ENCODE data around the gene EXOG. TPM values are rescaled to one million over a fixed set of nuclear protein-coding genes. Genes with fewer than 3 reads are reported as not detected.
A peak's percentile ranks its signal among the peaks of the same experiment; 100 is the strongest.

EXOG gene
- total RNA-seq, 1 donor from 2014 or later: 27.0 TPM

- ATAC-seq: no peak
- intact Hi-C loops (cut with micrococcal nuclease): no loop called here
Measured at GRCh38 chr3:38534604-38535003, 38.5 kb downstream of the EXOG start.

GRCh38 chr3:38536671-38537070 is 40.5 kb downstream of the EXOG start:
- DNase-seq (no peak), ATAC-seq (no peak)
- intact Hi-C loops (cut with micrococcal nuclease): no loop called here

More at GRCh38 chr3:38534604-38535003, 38.5 kb downstream of the EXOG start:
- DNase-seq: no peak

- DNase-seq: peak; percentile 77
- intact Hi-C loops (cut with micrococcal nuclease): no loop called here
- peak; percentile 35 for ATAC-seq
Measured at GRCh38 chr3:38538773-38539353, 42.7 kb downstream of the EXOG start.

GRCh38 chr3:38541806-38542205 is 45.7 kb downstream of the EXOG start:
- ATAC-seq: peak; percentile 9
- peak; percentile 61 for DNase-seq
- intact Hi-C loops (cut with micrococcal nuclease): no loop called here

GRCh38 chr3:38542401-38543298 is 46.5 kb downstream of the EXOG start:
- ATAC-seq (peak; percentile 9), DNase-seq (no peak)
- intact Hi-C loops (cut with micrococcal nuclease): no loop called here

- peak; percentile 89 for DNase-seq
- intact Hi-C loops (cut with micrococcal nuclease): no loop called here
- peak; percentile 86 for ATAC-seq
Measured at GRCh38 chr3:38543586-38543985, 47.4 kb downstream of the EXOG start.

GRCh38 chr3:38544926-38545325 is 48.8 kb downstream of the EXOG start:
- ATAC-seq (no peak), DNase-seq (no peak)
- intact Hi-C loops (cut with micrococcal nuclease): no loop called here

GRCh38 chr3:38545550-38545949 is 49.4 kb downstream of the EXOG start:
- DNase-seq (no peak), ATAC-seq (no peak)
- intact Hi-C loops (cut with micrococcal nuclease): no loop called here

- intact Hi-C loops (cut with micrococcal nuclease): no loop called here
Measured at GRCh38 chr3:38545983-38546382, 49.8 kb downstream of the EXOG start.

GRCh38 chr3:38548154-38548931 is 52.2 kb downstream of the EXOG start:
- peak; percentile 39 for ATAC-seq
- peak; percentile 66 for DNase-seq

More at GRCh38 chr3:38545983-38546382, 49.8 kb downstream of the EXOG start:
- DNase-seq (no peak), ATAC-seq (no peak)

GRCh38 chr3:38549082-38549481 is 52.9 kb downstream of the EXOG start:
- intact Hi-C loops (cut with micrococcal nuclease): no loop called here
- peak; percentile 5 for ATAC-seq
- no peak for DNase-seq

More at GRCh38 chr3:38548154-38548931, 52.2 kb downstream of the EXOG start:
- intact Hi-C loops (cut with micrococcal nuclease): no loop called here

GRCh38 chr3:38549486-38549885 is 53.3 kb downstream of the EXOG start:
- intact Hi-C loops (cut with micrococcal nuclease): no loop called here
- no peak for ATAC-seq
- no peak for DNase-seq

GRCh38 chr3:38549957-38550840 is 54.1 kb downstream of the EXOG start:
- DNase-seq: no peak
- intact Hi-C loops (cut with micrococcal nuclease): no loop called here
- ATAC-seq: no peak

GRCh38 chr3:38551026-38551832 is 55.1 kb downstream of the EXOG start:
- DNase-seq (no peak), ATAC-seq (no peak)
- intact Hi-C loops (cut with micrococcal nuclease): no loop called here

- ATAC-seq (no peak), DNase-seq (no peak)
- intact Hi-C loops (cut with micrococcal nuclease): no loop called here
Measured at GRCh38 chr3:38552364-38552763, 56.2 kb downstream of the EXOG start.

GRCh38 chr3:38553071-38553470 is 56.9 kb downstream of the EXOG start:
- ATAC-seq (no peak), DNase-seq (no peak)
- intact Hi-C loops (cut with micrococcal nuclease): no loop called here

- intact Hi-C loops (cut with micrococcal nuclease): no loop called here
- ATAC-seq (no peak), DNase-seq (no peak)
Measured at GRCh38 chr3:38554127-38554827, 58.1 kb downstream of the EXOG start.
